ENCODE data around the gene ATXN7.

GRCh38 chr3:63966871-63967270 lies 103.2 kb downstream of the ATXN7 start:
- TF ChIP-seq CTCF (IDR thresholded peaks at IDR 0.05) (no peak), ZFX (IDR thresholded peaks at IDR 0.05; ENCODE audit: borderline replicate concordance) (no peak)

Measured in 22Rv1 (cell line).